Endothelial cell of umbilical vein (primary cell): ENCODE results near the gene AJAP1. TPM values are rescaled to one million over a fixed set of nuclear protein-coding genes. Genes with fewer than 3 reads are reported as not detected.

Source experiments
- BruUV-seq: library from RNA; stranded (reverse); fragments of 400-500 nt; replicated peaks from 2 replicates; lab custom pipeline; 2021; lab: Mats Ljungman, UMichigan
- CTCF ChIA-PET: fragments of 300-600, 350-600 bp; sonication (Branson Sonifier 250); formaldehyde crosslinking; loops from one replicate; lab custom pipeline; 2021; ENCODE audit warnings: antibody characterized with exemption, inconsistent platforms; lab: Charles Lee
- POLR2A ChIA-PET: fragments of 300-600, 350-600 bp; sonication (Branson Sonifier 250); formaldehyde crosslinking; loops from one replicate; lab custom pipeline; 2021; ENCODE audit warnings: antibody characterized with exemption, inconsistent platforms; lab: Charles Lee
- DNase-seq: peaks from one replicate; pipeline ENCODE4 v3.0.0-alpha.2; 2011; ENCODE audit warnings: low read depth, low spot score
- FAIRE-seq: peaks from 2 replicates; lab custom pipeline; 2011; peaks lifted over from hg19 to GRCh38; lab: Jason Lieb, UNC
- H2AFZ ChIP-seq: 2 replicates; pipeline ENCODE4 v1.6.0; 2012; ENCODE audit warnings: low read depth, low read length, control low read depth, inconsistent platforms
- H3K27ac ChIP-seq: 2 replicates; pipeline ENCODE4 v1.5.1; 2011; ENCODE audit warnings: low read depth, mild to moderate bottlenecking, control low read depth, low read length, moderate library complexity; ENCODE audit not compliant: insufficient read depth
- H3K27me3 ChIP-seq, 2 experiments: 2 replicates each; pipeline versions ENCODE4 v1.6.0 to v1.6.1; 2011; ENCODE audit warnings: low read length in 2 of 2, mixed read lengths in 1 of 2; ENCODE audit not compliant: control insufficient read depth in 2 of 2, insufficient read depth in 2 of 2
- H3K36me3 ChIP-seq, 2 experiments: 2 replicates in 1 of 2; 3 replicates in 1 of 2; pipeline ENCODE4 v1.5.1; 2011; ENCODE audit warnings: low read length in 2 of 2, mild to moderate bottlenecking in 1 of 2, moderate library complexity in 1 of 2; ENCODE audit not compliant: control insufficient read depth in 2 of 2, insufficient read depth in 2 of 2; ENCODE audit errors: extremely low read depth in 1 of 2
- H3K4me1 ChIP-seq: 3 replicates; pipeline ENCODE4 v1.5.1; 2011; ENCODE audit warnings: mild to moderate bottlenecking, low read length; ENCODE audit not compliant: control insufficient read depth, insufficient read depth; ENCODE audit errors: extremely low read depth
- H3K4me2 ChIP-seq: 2 replicates; pipeline ENCODE4 v1.6.1; 2011; ENCODE audit warnings: low read length, control low read depth, mixed read lengths; ENCODE audit not compliant: insufficient read depth
- H3K4me3 ChIP-seq, 3 experiments: fragments of 200-600 bp in 1 of 3; sonication (generic), shearing (Covaris generic) in 1 of 3; replicated peaks in 1 of 3; 2 replicates each; pipeline ENCODE4 v1.5.1; 2011 to 2016; ENCODE audit warnings: control low read depth in 3 of 3, low read length in 3 of 3, mild to moderate bottlenecking in 2 of 3, inconsistent platforms in 1 of 3, low read depth in 1 of 3, moderate library complexity in 1 of 3; ENCODE audit not compliant: insufficient read depth in 1 of 3
- H3K79me2 ChIP-seq: 2 replicates; pipeline ENCODE4 v1.6.0; 2012; ENCODE audit warnings: low read length, inconsistent platforms; ENCODE audit not compliant: control insufficient read depth, insufficient read depth
- H3K9ac ChIP-seq: replicated peaks from 2 replicates; pipeline ENCODE3; 2011; ENCODE audit warnings: low read length, control low read depth; ENCODE audit not compliant: insufficient read depth; ENCODE audit errors: extremely low read depth
- H3K9me1 ChIP-seq: replicated peaks from 3 replicates; pipeline ENCODE4 v1.6.0; 2011; ENCODE audit warnings: mild to moderate bottlenecking, low read length; ENCODE audit not compliant: control insufficient read depth, insufficient read depth; ENCODE audit errors: extremely low read depth
- H3K9me3 ChIP-seq: replicated peaks from 2 replicates; pipeline ENCODE4 v1.5.1; 2012; ENCODE audit warnings: low read length, inconsistent platforms; ENCODE audit not compliant: control insufficient read depth, insufficient read depth
- H4K20me1 ChIP-seq: replicated peaks from 2 replicates; pipeline ENCODE3; 2011; ENCODE audit warnings: mild to moderate bottlenecking, low read length; ENCODE audit not compliant: control insufficient read depth, insufficient read depth; ENCODE audit errors: extremely low read depth
- EZH2 ChIP-seq: IDR thresholded peaks from 2 replicates; pipeline ENCODE4 v1.6.1; 2012; ENCODE audit warnings: borderline replicate concordance, low read depth, mild to moderate bottlenecking, moderate library complexity, low read length, inconsistent platforms; ENCODE audit not compliant: severe bottlenecking
- FOS ChIP-seq: IDR thresholded peaks from 2 replicates; pipeline ENCODE4 v1.6.1; 2011; ENCODE audit warnings: mild to moderate bottlenecking, low read length, moderate library complexity, borderline replicate concordance; ENCODE audit not compliant: insufficient read depth
- GATA2 ChIP-seq: IDR thresholded peaks from 2 replicates; pipeline ENCODE4 v1.7.0; 2011; ENCODE audit warnings: low read depth, mild to moderate bottlenecking, moderate library complexity, mixed read lengths, low read length; ENCODE audit not compliant: insufficient read length, insufficient read depth
- JUN ChIP-seq: IDR thresholded peaks from 2 replicates; pipeline ENCODE4 v1.6.1; 2011; ENCODE audit warnings: borderline replicate concordance, low read depth; ENCODE audit not compliant: insufficient read length, insufficient read depth
- MYC ChIP-seq: IDR thresholded peaks from one replicate; pipeline ENCODE4 v1.6.1; 2011; ENCODE audit warnings: mild to moderate bottlenecking, low read depth, low read length
- POLR2A ChIP-seq: IDR thresholded peaks from 2 replicates; pipeline ENCODE4 v1.6.1; 2012; ENCODE audit warnings: low read depth, mild to moderate bottlenecking, control low read depth, low read length
- POLR2AphosphoS5 ChIP-seq: IDR thresholded peaks from 2 replicates; pipeline ENCODE4 v1.6.1; 2012; ENCODE audit warnings: low read depth, mild to moderate bottlenecking, control low read depth, low read length, moderate library complexity; ENCODE audit not compliant: insufficient read depth
- dilution Hi-C: fragments of 300-500 bp; cut with MboI; formaldehyde crosslinking; loops from one replicate; pipeline ENCODE4 v1.15.0; 2019; ENCODE audit warnings: low sequenced_read_pairs; ENCODE audit not compliant: extremely low pct_ligation_motif_present
- intact Hi-C: fragments of 100-400 bp; cut with micrococcal nuclease; formaldehyde crosslinking; loops from one replicate; pipeline ENCODE4 v1.10.0; 2022
- polyA plus RNA-seq, 4 experiments: library from polyadenylated mRNA; depleted of rRNA in 3 of 4; stranded (reverse) in 3 of 4; unstranded in 1 of 4; fragments of >200 nt; gene quantifications; 2 replicates each; pipeline versions ENCODE4 v1.2.1 to v1.2.3, GENCODE V29; 2011 to 2012; ENCODE audit warnings: missing spikeins in 1 of 4
- total RNA-seq: library from RNA; stranded (reverse); gene quantifications from 2 replicates; pipeline ENCODE4 v1.2.3, GENCODE V29; 2021
- TF ChIP-seq, protein P1 (sequence below): IDR thresholded peaks from 2 replicates; pipeline ENCODE4 v1.6.1; 2011; ENCODE audit not compliant: insufficient read depth, insufficient read length
- TF ChIP-seq, protein P2 (sequence below), 2 donors: IDR thresholded peaks; 1 replicate in 1 of 2; 2 replicates in 1 of 2; pipeline ENCODE4 v1.5.1; 2011; ENCODE audit warnings: low read length in 2 of 2, mild to moderate bottlenecking in 2 of 2, moderate library complexity in 2 of 2, control low read depth in 1 of 2, inconsistent platforms in 1 of 2, low read depth in 1 of 2; ENCODE audit not compliant: insufficient read depth in 1 of 2; ENCODE audit errors: extremely low read depth in 1 of 2

The AJAP1 gene
- total and polyA plus RNA-seq, 2 donors (not counting 3 experiments of a cell fraction or from before 2014, with no cell fraction given) = not detected

DNA sequence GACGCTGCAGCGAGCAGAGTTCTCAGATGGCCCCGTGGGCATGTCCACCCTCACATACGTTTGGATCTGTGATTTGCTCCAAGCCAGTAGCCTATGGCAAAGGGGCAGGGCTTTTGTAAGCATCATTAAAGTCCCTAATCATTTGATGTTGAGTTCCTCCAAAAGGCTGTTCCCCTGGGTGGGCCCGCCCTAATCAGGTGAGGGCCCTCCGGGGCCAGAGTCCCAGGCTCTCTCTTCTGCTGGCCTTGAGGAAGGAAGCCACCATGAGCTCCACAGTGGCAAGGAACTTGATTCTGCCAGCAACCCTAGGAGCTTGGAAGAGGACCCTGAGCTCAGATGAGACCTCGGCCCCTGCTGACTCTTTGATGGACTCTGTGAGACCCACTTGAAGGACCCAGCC, 25.4 kb upstream of the AJAP1 start:
- FAIRE-seq = no peak
- Histone ChIP-seq H3K79me2 (no peaks in the 10 kb centered on the region), H3K27me3 (no peaks in the 10 kb centered on the region), H3K9ac (no peak overlapping the region), H3K4me1 (no peaks in the 10 kb centered on the region), H3K9me1 (no peaks in the 10 kb centered on the region), H2AFZ (no peak overlapping the region), H3K9me3 (no peaks in the 10 kb centered on the region), H4K20me1 (no peaks in the 10 kb centered on the region), H3K4me2 (no peak overlapping the region), H3K36me3 (no peaks in the 10 kb centered on the region), H3K27ac (no peak overlapping the region), H3K4me3 (no peak overlapping the region)
- ChIA-PET CTCF (no interaction called here), POLR2A (no interaction called here)
- TF ChIP-seq, protein P1, sequence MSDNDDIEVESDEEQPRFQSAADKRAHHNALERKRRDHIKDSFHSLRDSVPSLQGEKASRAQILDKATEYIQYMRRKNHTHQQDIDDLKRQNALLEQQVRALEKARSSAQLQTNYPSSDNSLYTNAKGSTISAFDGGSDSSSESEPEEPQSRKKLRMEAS = no peak
- no peak for TF ChIP-seq FOS
- TF ChIP-seq GATA2 = no peak
- no peak for TF ChIP-seq EZH2
- TF ChIP-seq JUN = no peak
- TF ChIP-seq POLR2AphosphoS5 = no peak
- TF ChIP-seq MYC = no peak
- TF ChIP-seq, protein P2, sequence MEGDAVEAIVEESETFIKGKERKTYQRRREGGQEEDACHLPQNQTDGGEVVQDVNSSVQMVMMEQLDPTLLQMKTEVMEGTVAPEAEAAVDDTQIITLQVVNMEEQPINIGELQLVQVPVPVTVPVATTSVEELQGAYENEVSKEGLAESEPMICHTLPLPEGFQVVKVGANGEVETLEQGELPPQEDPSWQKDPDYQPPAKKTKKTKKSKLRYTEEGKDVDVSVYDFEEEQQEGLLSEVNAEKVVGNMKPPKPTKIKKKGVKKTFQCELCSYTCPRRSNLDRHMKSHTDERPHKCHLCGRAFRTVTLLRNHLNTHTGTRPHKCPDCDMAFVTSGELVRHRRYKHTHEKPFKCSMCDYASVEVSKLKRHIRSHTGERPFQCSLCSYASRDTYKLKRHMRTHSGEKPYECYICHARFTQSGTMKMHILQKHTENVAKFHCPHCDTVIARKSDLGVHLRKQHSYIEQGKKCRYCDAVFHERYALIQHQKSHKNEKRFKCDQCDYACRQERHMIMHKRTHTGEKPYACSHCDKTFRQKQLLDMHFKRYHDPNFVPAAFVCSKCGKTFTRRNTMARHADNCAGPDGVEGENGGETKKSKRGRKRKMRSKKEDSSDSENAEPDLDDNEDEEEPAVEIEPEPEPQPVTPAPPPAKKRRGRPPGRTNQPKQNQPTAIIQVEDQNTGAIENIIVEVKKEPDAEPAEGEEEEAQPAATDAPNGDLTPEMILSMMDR (IDR thresholded peaks at IDR 0.05; ENCODE audit: extremely low read depth in 1 of 2, insufficient read depth in 1 of 2, low read depth in 1 of 2, low read length in 2 of 2) = no peak
- no peak for TF ChIP-seq POLR2A
- dilution Hi-C loops = no loop called here
- DNase-seq = no peak
- intact Hi-C loops = no loop called here
- no TSS peak for BruUV-seq
